HepG2 (cell line): Measurements from ENCODE around the gene NEU1. TPM values are rescaled to one million over a fixed set of nuclear protein-coding genes. Genes with fewer than 3 reads are reported as not detected.

Experiments used
- BRD4 ChIP-seq: sonication (generic); formaldehyde crosslinking; IDR thresholded peaks from 2 replicates; pipeline ENCODE4 v1.4.0; 2020; ENCODE audit warnings: missing genetic modification reagents
- CREB1 ChIP-seq, 2 experiments: fragments of 450-650 bp in 1 of 2; IDR thresholded peaks; 2 replicates each; pipeline ENCODE4 v1.6.1; 2016 to 2017; ENCODE audit warnings: control low read depth in 1 of 2, mild to moderate bottlenecking in 1 of 2, missing compliant biosample characterization in 1 of 2, missing genetic modification characterization in 1 of 2
- FOXO1 ChIP-seq: sonication (generic); formaldehyde crosslinking; IDR thresholded peaks from 2 replicates; pipeline ENCODE4 v1.4.0; 2020; ENCODE audit warnings: missing genetic modification reagents
- GABPA ChIP-seq, 2 experiments: IDR thresholded peaks; 2 replicates each; pipeline ENCODE4 v1.6.1; 2011 to 2016; ENCODE audit warnings: low read depth in 2 of 2, low read length in 1 of 2, missing biosample characterization in 1 of 2, missing genetic modification characterization in 1 of 2
- NFRKB ChIP-seq: fragments of 450-650 bp; IDR thresholded peaks from 2 replicates; pipeline ENCODE4 v1.6.1; 2017
- NR2F6 ChIP-seq, 2 experiments: IDR thresholded peaks; 2 replicates each; pipeline ENCODE4 v1.6.1; 2016; ENCODE audit warnings: antibody characterized with exemption in 1 of 2, mild to moderate bottlenecking in 1 of 2
- NRL ChIP-seq: sonication (generic); formaldehyde crosslinking; IDR thresholded peaks from 2 replicates; pipeline ENCODE4 v1.5.0; 2020; ENCODE audit warnings: missing genetic modification reagents, mild to moderate bottlenecking, moderate library complexity, borderline replicate concordance
- SNAI1 ChIP-seq: sonication (generic); formaldehyde crosslinking; IDR thresholded peaks from 2 replicates; pipeline ENCODE4 v1.5.0; 2020; ENCODE audit warnings: mild to moderate bottlenecking, missing genetic modification reagents, borderline replicate concordance
- TARDBP ChIP-seq: sonication (generic); formaldehyde crosslinking; IDR thresholded peaks from 2 replicates; pipeline ENCODE4 v1.8.0; 2022; ENCODE audit warnings: mild to moderate bottlenecking, missing genetic modification reagents
- TRIM24 ChIP-seq: sonication (generic); formaldehyde crosslinking; IDR thresholded peaks from 2 replicates; pipeline ENCODE4 v1.8.0; 2022; ENCODE audit warnings: mild to moderate bottlenecking, missing genetic modification reagents
- ZNF317 ChIP-seq: sonication (generic); formaldehyde crosslinking; IDR thresholded peaks from 2 replicates; pipeline ENCODE4 v1.5.0; 2020; ENCODE audit warnings: mild to moderate bottlenecking, missing genetic modification reagents
- ZNF572 ChIP-seq: sonication (generic); formaldehyde crosslinking; IDR thresholded peaks from 2 replicates; pipeline ENCODE4 v1.5.1; 2020; ENCODE audit warnings: mild to moderate bottlenecking, missing genetic modification reagents
- ZNF660 ChIP-seq: sonication (generic); formaldehyde crosslinking; IDR thresholded peaks from 2 replicates; pipeline ENCODE4 v1.5.1; 2020; ENCODE audit warnings: mild to moderate bottlenecking, low read depth, missing genetic modification reagents, borderline replicate concordance
- ZNF703 ChIP-seq: sonication (generic); formaldehyde crosslinking; IDR thresholded peaks from 2 replicates; pipeline ENCODE4 v1.5.1; 2020; ENCODE audit warnings: missing genetic modification reagents, mild to moderate bottlenecking, moderate library complexity, borderline replicate concordance
- ZNF891 ChIP-seq: sonication (generic); formaldehyde crosslinking; IDR thresholded peaks from 2 replicates; pipeline ENCODE4 v1.5.0; 2020; ENCODE audit warnings: mild to moderate bottlenecking, missing genetic modification reagents
- polyA plus RNA-seq, 8 experiments: library from polyadenylated mRNA; depleted of rRNA in 3 of 8; stranded (reverse) in 7 of 8; unstranded in 1 of 8; fragments of >200 nt; fragmentation: Illumina TruSeq in 4 of 8; extraction: Trizol in 4 of 8; gene quantifications; 2 replicates each; pipeline versions ENCODE4 v1.2.1 to v1.2.3, GENCODE V29; 2011 to 2016; ENCODE audit warnings: low read depth in 4 of 8, missing spikeins in 1 of 8, mixed read lengths in 1 of 8; ENCODE audit not compliant: insufficient read depth in 1 of 8
- total RNA-seq, 5 experiments: library from RNA; depleted of rRNA; stranded (reverse); fragments of >200 nt; fragmentation: Illumina TruSeq; extraction: Trizol; gene quantifications; 2 replicates each; pipeline ENCODE4 v1.2.3, GENCODE V29; 2016; ENCODE audit warnings: low read depth in 1 of 5
- TF ChIP-seq, protein P1 (sequence below): IDR thresholded peaks from 2 replicates; pipeline ENCODE4 v1.6.1; 2012; ENCODE audit warnings: low read depth, low read length, improper control_type of control experiment
- TF ChIP-seq, protein P2 (sequence below): sonication (generic); formaldehyde crosslinking; conservative IDR thresholded peaks from 2 replicates; pipeline ENCODE4 v1.4.0; 2020; ENCODE audit warnings: missing genetic modification reagents
- TF ChIP-seq, protein P3 (sequence below): sonication (generic); formaldehyde crosslinking; conservative IDR thresholded peaks from 2 replicates; pipeline ENCODE4 v1.8.1; 2023; ENCODE audit warnings: missing genetic modification reagents
- TF ChIP-seq, protein P4 (sequence below): sonication (generic); formaldehyde crosslinking; IDR thresholded peaks from 2 replicates; pipeline ENCODE4 v1.5.0; 2020; ENCODE audit warnings: missing genetic modification reagents

The NEU1 gene
- total and polyA plus RNA-seq, 2 of the 13 experiments (the other 11 are each of a cell fraction or from before 2014, with no cell fraction given): 215 to 297 TPM

DNA sequence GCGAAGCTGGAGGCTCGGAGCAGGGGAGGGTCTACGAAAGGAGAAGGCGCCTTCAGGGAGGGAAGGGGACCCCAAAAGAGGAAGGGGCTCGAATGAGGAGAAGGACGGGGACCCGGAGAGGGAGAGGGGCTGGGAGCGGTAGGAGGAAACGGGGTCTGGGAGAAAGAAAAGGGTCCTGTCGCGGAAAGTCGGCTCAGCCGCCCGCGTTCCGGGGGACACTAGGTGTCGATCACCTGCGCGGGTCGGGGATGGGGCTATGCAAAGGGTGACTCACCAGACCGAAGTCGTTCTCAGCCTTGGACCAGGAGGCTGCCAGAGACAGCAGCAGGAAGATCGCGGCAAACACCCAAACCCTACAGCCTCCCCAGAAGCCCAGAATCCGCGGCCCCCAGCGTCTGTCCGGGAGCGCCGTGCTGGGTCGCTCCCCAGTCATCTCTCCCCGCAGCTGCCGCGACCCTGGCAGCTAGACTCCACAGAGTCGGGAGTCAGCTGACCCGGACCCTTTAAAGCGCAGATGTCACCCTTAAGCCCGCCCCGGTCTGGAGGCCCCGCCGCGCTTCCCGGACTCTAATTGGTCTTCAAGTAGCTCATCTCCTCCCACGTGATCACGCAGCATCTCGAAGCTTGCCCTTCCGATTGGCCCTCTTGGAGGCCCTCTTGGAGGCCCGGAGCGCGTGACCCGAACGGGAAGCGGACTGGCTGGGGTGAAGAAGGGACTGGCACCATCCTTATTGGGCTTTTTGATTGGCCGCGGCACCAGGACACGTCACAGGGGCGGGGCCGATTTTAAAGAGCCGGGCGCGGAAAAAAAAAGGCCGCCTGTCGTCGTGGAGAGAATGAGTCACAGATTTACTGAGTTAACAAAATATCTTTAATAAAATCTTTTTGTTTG lies at the start of gene NEU1 (continued):
- TF ChIP-seq, protein P1, sequence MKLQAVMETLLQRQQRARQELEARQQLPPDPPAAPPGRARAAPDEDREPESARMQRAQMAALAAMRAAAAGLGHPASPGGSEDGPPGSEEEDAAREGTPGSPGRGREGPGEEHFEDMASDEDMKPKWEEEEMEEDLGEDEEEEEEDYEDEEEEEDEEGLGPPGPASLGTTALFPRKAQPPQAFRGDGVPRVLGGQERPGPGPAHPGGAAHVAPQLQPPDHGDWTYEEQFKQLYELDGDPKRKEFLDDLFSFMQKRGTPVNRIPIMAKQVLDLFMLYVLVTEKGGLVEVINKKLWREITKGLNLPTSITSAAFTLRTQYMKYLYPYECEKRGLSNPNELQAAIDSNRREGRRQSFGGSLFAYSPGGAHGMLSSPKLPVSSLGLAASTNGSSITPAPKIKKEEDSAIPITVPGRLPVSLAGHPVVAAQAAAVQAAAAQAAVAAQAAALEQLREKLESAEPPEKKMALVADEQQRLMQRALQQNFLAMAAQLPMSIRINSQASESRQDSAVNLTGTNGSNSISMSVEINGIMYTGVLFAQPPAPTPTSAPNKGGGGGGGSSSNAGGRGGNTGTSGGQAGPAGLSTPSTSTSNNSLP: no peak; the same call in 1 of the 2 replicates
- TF ChIP-seq ZNF891 (CRISPR knock-in tag): peak; percentile 98
- peak; percentile 73 for TF ChIP-seq FOXO1 (CRISPR knock-in tag)
- no peak; the same call in none of the 2 replicates for TF ChIP-seq ZNF317 (CRISPR knock-in tag)
- TF ChIP-seq, protein P2, sequence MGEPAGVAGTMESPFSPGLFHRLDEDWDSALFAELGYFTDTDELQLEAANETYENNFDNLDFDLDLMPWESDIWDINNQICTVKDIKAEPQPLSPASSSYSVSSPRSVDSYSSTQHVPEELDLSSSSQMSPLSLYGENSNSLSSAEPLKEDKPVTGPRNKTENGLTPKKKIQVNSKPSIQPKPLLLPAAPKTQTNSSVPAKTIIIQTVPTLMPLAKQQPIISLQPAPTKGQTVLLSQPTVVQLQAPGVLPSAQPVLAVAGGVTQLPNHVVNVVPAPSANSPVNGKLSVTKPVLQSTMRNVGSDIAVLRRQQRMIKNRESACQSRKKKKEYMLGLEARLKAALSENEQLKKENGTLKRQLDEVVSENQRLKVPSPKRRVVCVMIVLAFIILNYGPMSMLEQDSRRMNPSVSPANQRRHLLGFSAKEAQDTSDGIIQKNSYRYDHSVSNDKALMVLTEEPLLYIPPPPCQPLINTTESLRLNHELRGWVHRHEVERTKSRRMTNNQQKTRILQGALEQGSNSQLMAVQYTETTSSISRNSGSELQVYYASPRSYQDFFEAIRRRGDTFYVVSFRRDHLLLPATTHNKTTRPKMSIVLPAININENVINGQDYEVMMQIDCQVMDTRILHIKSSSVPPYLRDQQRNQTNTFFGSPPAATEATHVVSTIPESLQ: 0 out of 2 replicates have a peak, but pooled peaks have one; percentile 51
- TF ChIP-seq, protein P3, sequence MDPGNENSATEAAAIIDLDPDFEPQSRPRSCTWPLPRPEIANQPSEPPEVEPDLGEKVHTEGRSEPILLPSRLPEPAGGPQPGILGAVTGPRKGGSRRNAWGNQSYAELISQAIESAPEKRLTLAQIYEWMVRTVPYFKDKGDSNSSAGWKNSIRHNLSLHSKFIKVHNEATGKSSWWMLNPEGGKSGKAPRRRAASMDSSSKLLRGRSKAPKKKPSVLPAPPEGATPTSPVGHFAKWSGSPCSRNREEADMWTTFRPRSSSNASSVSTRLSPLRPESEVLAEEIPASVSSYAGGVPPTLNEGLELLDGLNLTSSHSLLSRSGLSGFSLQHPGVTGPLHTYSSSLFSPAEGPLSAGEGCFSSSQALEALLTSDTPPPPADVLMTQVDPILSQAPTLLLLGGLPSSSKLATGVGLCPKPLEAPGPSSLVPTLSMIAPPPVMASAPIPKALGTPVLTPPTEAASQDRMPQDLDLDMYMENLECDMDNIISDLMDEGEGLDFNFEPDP (CRISPR knock-in tag): no peak
- no peak for TF ChIP-seq GABPA (IDR thresholded peaks at IDR 0.05; ENCODE audit: low read depth, low read length)
- peak; percentile 75 for TF ChIP-seq GABPA (CRISPR knock-in tag; IDR thresholded peaks at IDR 0.05; ENCODE audit: low read depth)
- peak; percentile 60 for TF ChIP-seq NR2F6 (IDR thresholded peaks at IDR 0.05)
- peak; percentile 75 for TF ChIP-seq NR2F6 (CRISPR knock-in tag; IDR thresholded peaks at IDR 0.05)
- TF ChIP-seq ZNF703 (CRISPR knock-in tag): peak; percentile 83; the same call in 1 of the 2 replicates
- no peak for TF ChIP-seq TRIM24 (CRISPR knock-in tag)
- TF ChIP-seq ZNF572 (CRISPR knock-in tag): 0 out of 2 replicates have a peak, but pooled peaks have one; percentile 46
- TF ChIP-seq CREB1 (IDR thresholded peaks at IDR 0.05): peak; percentile 97
- peak; percentile 96 for TF ChIP-seq CREB1 (CRISPR knock-in tag; IDR thresholded peaks at IDR 0.05)
- TF ChIP-seq ZNF660: no peak
- TF ChIP-seq NFRKB: no peak
- TF ChIP-seq, protein P4, sequence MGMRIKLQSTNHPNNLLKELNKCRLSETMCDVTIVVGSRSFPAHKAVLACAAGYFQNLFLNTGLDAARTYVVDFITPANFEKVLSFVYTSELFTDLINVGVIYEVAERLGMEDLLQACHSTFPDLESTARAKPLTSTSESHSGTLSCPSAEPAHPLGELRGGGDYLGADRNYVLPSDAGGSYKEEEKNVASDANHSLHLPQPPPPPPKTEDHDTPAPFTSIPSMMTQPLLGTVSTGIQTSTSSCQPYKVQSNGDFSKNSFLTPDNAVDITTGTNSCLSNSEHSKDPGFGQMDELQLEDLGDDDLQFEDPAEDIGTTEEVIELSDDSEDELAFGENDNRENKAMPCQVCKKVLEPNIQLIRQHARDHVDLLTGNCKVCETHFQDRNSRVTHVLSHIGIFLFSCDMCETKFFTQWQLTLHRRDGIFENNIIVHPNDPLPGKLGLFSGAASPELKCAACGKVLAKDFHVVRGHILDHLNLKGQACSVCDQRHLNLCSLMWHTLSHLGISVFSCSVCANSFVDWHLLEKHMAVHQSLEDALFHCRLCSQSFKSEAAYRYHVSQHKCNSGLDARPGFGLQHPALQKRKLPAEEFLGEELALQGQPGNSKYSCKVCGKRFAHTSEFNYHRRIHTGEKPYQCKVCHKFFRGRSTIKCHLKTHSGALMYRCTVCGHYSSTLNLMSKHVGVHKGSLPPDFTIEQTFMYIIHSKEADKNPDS (CRISPR knock-in tag): no peak
- peak; percentile 49; the same call in 1 of the 2 replicates for TF ChIP-seq NRL (CRISPR knock-in tag)
- TF ChIP-seq TARDBP (CRISPR knock-in tag): peak; percentile 93
- peak; percentile 77; the same call in 1 of the 2 replicates for TF ChIP-seq SNAI1 (CRISPR knock-in tag)
- TF ChIP-seq BRD4 (CRISPR knock-in tag): no peak
